HCT116 (cell line): ENCODE data around the gene CCDC148. TPM values are rescaled to one million over a fixed set of nuclear protein-coding genes. Genes with fewer than 3 reads are reported as not detected.
A peak's percentile ranks its signal among the peaks of the same experiment; 100 is the strongest.

Source experiments
- ATAC-seq: fragments of 200-7000 bp; cut with Tn5 transposase; 2 replicates; pipeline ENCODE4 v1.9.1; 2020; ENCODE audit warnings: mild to moderate bottlenecking, moderate library complexity
- BruUV-seq: library from RNA; stranded (reverse); fragments of 400-500 nt; replicated peaks from 2 replicates; lab custom pipeline; 2021; lab: Mats Ljungman, UMichigan
- CTCF ChIA-PET: fragments of 300-600 bp; sonication (Branson Sonifier 250); formaldehyde crosslinking; loops from one replicate; lab custom pipeline; 2021; ENCODE audit warnings: antibody characterized with exemption; lab: Charles Lee
- POLR2A ChIA-PET: fragments of 300-600, 350-600 bp; sonication (Branson Sonifier 250); formaldehyde crosslinking; loops from one replicate; lab custom pipeline; 2021; ENCODE audit warnings: antibody characterized with exemption; lab: Charles Lee
- RAD21 ChIA-PET, 2 experiments: fragments of 300-600 bp; sonication (Branson Sonifier 250); formaldehyde crosslinking; loops; one replicate each; lab custom pipeline; 2023; ENCODE audit warnings: low total read pairs in 2 of 2; ENCODE audit not compliant: uncharacterized antibody in 2 of 2, unreplicated experiment in 2 of 2, low non-redundant PET in 1 of 2; lab: Charles Lee
- DNase-seq: peaks from one replicate; pipeline ENCODE4 v3.0.0-alpha.2; 2010; ENCODE audit warnings: low read depth, low spot score
- H2AFZ ChIP-seq: fragments of 200-600 bp; shearing (Covaris generic), sonication (generic); 2 replicates; pipeline ENCODE4 v1.6.1; 2017; ENCODE audit warnings: low read depth, mixed run types, mixed read lengths, antibody characterized with exemption, low read length; ENCODE audit not compliant: poor library complexity, severe bottlenecking
- H3K27ac ChIP-seq: 2 replicates; pipeline ENCODE4 v1.5.1; 2012; ENCODE audit warnings: low read depth, low read length
- H3K27me3 ChIP-seq: fragments of 200-600 bp; sonication (generic); 2 replicates; pipeline ENCODE4 v1.6.1; 2016; ENCODE audit warnings: mixed run types, low read length, mixed read lengths; ENCODE audit not compliant: insufficient read depth
- H3K36me3 ChIP-seq, 2 experiments: fragments of 200-500 bp in 1 of 2; fragments of 200-600 bp in 1 of 2; sonication (Bioruptor generic) in 1 of 2; sonication (generic) in 1 of 2; 2 replicates each; pipeline versions ENCODE4 v1.5.1 to v1.6.1; 2014 to 2016; ENCODE audit warnings: low read length in 2 of 2, inconsistent platforms in 1 of 2, mixed read lengths in 1 of 2, mixed run types in 1 of 2; ENCODE audit not compliant: insufficient read depth in 2 of 2, control insufficient read depth in 1 of 2
- H3K4me1 ChIP-seq, 2 experiments: fragments of 200-600 bp in 1 of 2; sonication (generic) in 1 of 2; 2 replicates each; pipeline versions ENCODE4 v1.5.1 to v1.6.1; 2012 to 2017; ENCODE audit warnings: low read length in 2 of 2, inconsistent platforms in 1 of 2, mild to moderate bottlenecking in 1 of 2, mixed read lengths in 1 of 2, mixed run types in 1 of 2, moderate library complexity in 1 of 2; ENCODE audit not compliant: insufficient read depth in 2 of 2, control insufficient read depth in 1 of 2
- H3K4me2 ChIP-seq: fragments of 200-600 bp; sonication (generic); 2 replicates; pipeline ENCODE4 v1.6.1; 2017; ENCODE audit warnings: mixed run types, low read length, mixed read lengths
- H3K4me3 ChIP-seq, 2 experiments: fragments of 200-600 bp in 1 of 2; sonication (generic) in 1 of 2; replicated peaks in 1 of 2; 2 replicates each; pipeline ENCODE4 v1.5.1; 2011 to 2016; ENCODE audit warnings: low read length in 2 of 2, control low read depth in 1 of 2, low read depth in 1 of 2, mild to moderate bottlenecking in 1 of 2, mixed read lengths in 1 of 2, mixed run types in 1 of 2
- H3K79me2 ChIP-seq: fragments of 200-600 bp; sonication (generic); 2 replicates; pipeline ENCODE4 v1.6.1; 2017; ENCODE audit warnings: mild to moderate bottlenecking, mixed run types, low read length, moderate library complexity, mixed read lengths; ENCODE audit not compliant: insufficient read depth
- H3K9ac ChIP-seq: fragments of 200-600 bp; sonication (generic); 2 replicates; pipeline ENCODE4 v1.6.1; 2016; ENCODE audit warnings: low read length, mixed read lengths
- H3K9me2 ChIP-seq: fragments of 200-600 bp; sonication (generic), shearing (Covaris generic); 2 replicates; pipeline ENCODE4 v1.6.1; 2017; ENCODE audit warnings: mixed run types, mild to moderate bottlenecking, moderate library complexity; ENCODE audit not compliant: insufficient read depth
- H3K9me3 ChIP-seq, 2 experiments: fragments of 200-500 bp in 1 of 2; fragments of 200-600 bp in 1 of 2; sonication (Bioruptor generic) in 1 of 2; sonication (generic) in 1 of 2; 2 replicates each; pipeline ENCODE4 v1.6.1; 2014 to 2017; ENCODE audit warnings: low read length in 2 of 2, mixed read lengths in 2 of 2, inconsistent platforms in 1 of 2, low read depth in 1 of 2, mild to moderate bottlenecking in 1 of 2, mixed run types in 1 of 2, moderate library complexity in 1 of 2; ENCODE audit not compliant: control insufficient read depth in 1 of 2, insufficient read depth in 1 of 2
- H4K20me1 ChIP-seq: fragments of 200-600 bp; sonication (generic), shearing (Covaris generic); 2 replicates; pipeline ENCODE4 v1.6.1; 2017; ENCODE audit warnings: mixed run types, mild to moderate bottlenecking, moderate library complexity; ENCODE audit not compliant: insufficient read depth
- EGR1 ChIP-seq: IDR thresholded peaks from 2 replicates; pipeline ENCODE4 v1.6.1; 2012; ENCODE audit warnings: low read depth
- EZH2 ChIP-seq: fragments of 200-600 bp; sonication (generic); IDR thresholded peaks from 2 replicates; pipeline ENCODE4 v1.6.1; 2017; ENCODE audit warnings: antibody characterized with exemption, mixed run types
- MAX ChIP-seq: IDR thresholded peaks from 2 replicates; pipeline ENCODE4 v1.6.1; 2012
- RAD21 ChIP-seq: IDR thresholded peaks from 2 replicates; pipeline ENCODE4 v1.6.1; 2012; ENCODE audit warnings: low read depth, mild to moderate bottlenecking
- ZBTB33 ChIP-seq: IDR thresholded peaks from 2 replicates; pipeline ENCODE4 v1.6.1; 2011; ENCODE audit warnings: mild to moderate bottlenecking, low read length, moderate library complexity; ENCODE audit not compliant: insufficient replicate concordance; ENCODE audit errors: extremely low read depth
- intact Hi-C: fragments of 100-400 bp; cut with micrococcal nuclease; formaldehyde crosslinking; loops from 2 replicates; pipeline ENCODE4 v1.10.0; 2022
- total RNA-seq: library from RNA; stranded (reverse); gene quantifications from one replicate; pipeline ENCODE4 v1.2.1, GENCODE V29; 2021; ENCODE audit not compliant: unreplicated experiment

The CCDC148 gene
- total RNA-seq, 1 experiment from 2014 or later = 0.59 TPM

GRCh38 chr2:158458617-158458920, 2.0 kb upstream of the CCDC148 start:
- BruUV-seq = no TSS peak

More at GRCh38 chr2:158458617-158458920, 2.0 kb upstream of the CCDC148 start:
- peaks cover 22 to 29% of the 10 kb centered on the region in 2 experiments for H3K4me1 ChIP-seq
- DNase-seq (no peak), ATAC-seq (no peak)
- H4K20me1 ChIP-seq = peaks cover 26% of the 10 kb centered on the region; the same call in 1 of the 2 replicates
- H3K4me2 ChIP-seq = peak overlapping the region; percentile 95
- H3K27ac ChIP-seq = peak overlapping the region; percentile 85; the same call in 1 of the 2 replicates
- POLR2A ChIA-PET = no interaction called here
- H3K9me2 ChIP-seq = no peaks in the 10 kb centered on the region
- no peaks in the 10 kb centered on the region for H3K27me3 ChIP-seq
- TF ChIP-seq MAX (no peak), EZH2 (no peak), ZBTB33 (no peak), RAD21 (no peak), EGR1 (no peak)
- RAD21 ChIA-PET = no interaction called here
- H3K36me3 ChIP-seq = no peaks in the 10 kb centered on the region
- CTCF ChIA-PET = no interaction called here
- intact Hi-C loops = loop anchor here (5.0 kb wide), 2 partner anchors 294 to 426 kb away; no protein-coding TSS in a partner anchor
- no peaks in the 10 kb centered on the region for H3K9me3 ChIP-seq
- peak overlapping the region; percentile 95 for H3K9ac ChIP-seq
- no peak overlapping the region for H2AFZ ChIP-seq
- H3K4me3 ChIP-seq = peak overlapping the region; percentile 78 to 85
- peaks cover 63% of the 10 kb centered on the region for H3K79me2 ChIP-seq
